Measurements from ENCODE around the gene ELMO1.
A peak's percentile ranks its signal among the peaks of the same experiment; 100 is the strongest.

DNA sequence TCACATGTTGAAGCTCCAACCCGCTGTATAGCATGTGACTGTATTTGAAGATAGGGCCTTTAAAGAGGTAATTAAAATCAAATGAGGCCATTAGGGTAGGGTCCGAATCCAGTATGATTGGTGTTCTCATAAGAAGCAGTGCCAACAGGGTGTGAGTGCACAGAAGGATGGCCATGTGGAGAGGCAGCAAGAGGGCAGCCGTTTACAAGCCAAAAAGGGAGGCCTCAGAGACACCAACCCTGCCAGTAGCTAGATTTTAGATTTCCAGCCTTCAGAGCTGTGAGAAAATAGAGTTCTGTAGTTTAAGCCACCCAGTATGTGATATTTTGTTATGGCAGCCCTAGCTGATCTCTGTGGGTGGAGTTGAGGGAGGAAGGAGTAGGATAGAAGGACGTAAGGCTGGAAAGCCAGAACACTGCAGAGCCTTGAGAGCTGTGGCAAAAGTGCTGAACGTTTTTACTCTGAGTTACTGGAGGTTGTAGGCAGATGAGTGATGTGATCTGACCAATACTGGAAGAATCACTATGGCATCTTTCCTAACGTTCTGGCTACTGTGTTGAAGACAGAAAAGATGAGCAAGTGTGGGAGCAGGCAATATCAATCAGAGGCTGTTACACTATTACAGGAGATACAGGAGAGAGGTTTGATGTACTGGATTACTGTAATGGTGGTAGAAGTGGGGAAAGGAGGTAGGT lies 334.9 kb downstream of the ELMO1 start:
- peak in 1 of 2 donors; percentile 30 for TF ChIP-seq POLR2A (IDR thresholded peaks at IDR 0.05)
- TF ChIP-seq, protein P1, sequence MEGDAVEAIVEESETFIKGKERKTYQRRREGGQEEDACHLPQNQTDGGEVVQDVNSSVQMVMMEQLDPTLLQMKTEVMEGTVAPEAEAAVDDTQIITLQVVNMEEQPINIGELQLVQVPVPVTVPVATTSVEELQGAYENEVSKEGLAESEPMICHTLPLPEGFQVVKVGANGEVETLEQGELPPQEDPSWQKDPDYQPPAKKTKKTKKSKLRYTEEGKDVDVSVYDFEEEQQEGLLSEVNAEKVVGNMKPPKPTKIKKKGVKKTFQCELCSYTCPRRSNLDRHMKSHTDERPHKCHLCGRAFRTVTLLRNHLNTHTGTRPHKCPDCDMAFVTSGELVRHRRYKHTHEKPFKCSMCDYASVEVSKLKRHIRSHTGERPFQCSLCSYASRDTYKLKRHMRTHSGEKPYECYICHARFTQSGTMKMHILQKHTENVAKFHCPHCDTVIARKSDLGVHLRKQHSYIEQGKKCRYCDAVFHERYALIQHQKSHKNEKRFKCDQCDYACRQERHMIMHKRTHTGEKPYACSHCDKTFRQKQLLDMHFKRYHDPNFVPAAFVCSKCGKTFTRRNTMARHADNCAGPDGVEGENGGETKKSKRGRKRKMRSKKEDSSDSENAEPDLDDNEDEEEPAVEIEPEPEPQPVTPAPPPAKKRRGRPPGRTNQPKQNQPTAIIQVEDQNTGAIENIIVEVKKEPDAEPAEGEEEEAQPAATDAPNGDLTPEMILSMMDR (IDR thresholded peaks at IDR 0.05), result no peak

Measured in adrenal gland (tissue), 5 donors.